HepG2 (cell line): ENCODE data around the gene HYAL2. TPM values are rescaled to one million over a fixed set of nuclear protein-coding genes. Genes with fewer than 3 reads are reported as not detected.

Source experiments
- ATAC-seq: fragments of 200-7000 bp; cut with Tn5 transposase; 3 replicates; pipeline ENCODE4 v1.9.1; 2020; ENCODE audit warnings: mild to moderate bottlenecking, moderate library complexity
- BruUV-seq: library from RNA; stranded (reverse); fragments of 400-500 nt; replicated peaks from 2 replicates; lab custom pipeline; 2021; lab: Mats Ljungman, UMichigan
- CTCF ChIA-PET: fragments of 300-600 bp; formaldehyde crosslinking; extraction: SDS; loops from one replicate; lab custom pipeline; 2021; ENCODE audit warnings: low total read pairs, inconsistent platforms, low intra/inter-chr PET ratio; lab: Yijun Ruan, JAX
- POLR2A ChIA-PET: fragments of 350-600 bp; sonication (Branson Sonifier 250); formaldehyde crosslinking; loops from one replicate; lab custom pipeline; 2020; ENCODE audit warnings: antibody characterized with exemption, inconsistent platforms; lab: Yijun Ruan, JAX
- DNase-seq: peaks from one replicate; pipeline ENCODE4 v3.0.0-alpha.2; 2015; ENCODE audit warnings: low spot score
- FAIRE-seq: peaks from 3 replicates; lab custom pipeline; 2011; peaks lifted over from hg19 to GRCh38; lab: Jason Lieb, UNC
- H2AFZ ChIP-seq: one replicate; pipeline ENCODE4 v1.6.1; 2011; ENCODE audit warnings: low read length, inconsistent platforms
- H3K27ac ChIP-seq: fragments of 300-600 bp; 3 replicates; pipeline ENCODE4 v1.8.0; 2011; ENCODE audit warnings: mixed run types, mild to moderate bottlenecking, mixed read lengths, low read length, inconsistent platforms; ENCODE audit not compliant: insufficient read depth; ENCODE audit errors: extremely low read length
- H3K27me3 ChIP-seq, 2 experiments: fragments of 200-600 bp in 1 of 2; 2 replicates in 1 of 2; 3 replicates in 1 of 2; pipeline versions ENCODE4 v1.6.0 to v1.8.0; 2011; ENCODE audit warnings: low read length in 2 of 2, mild to moderate bottlenecking in 2 of 2, moderate library complexity in 2 of 2, inconsistent platforms in 1 of 2; ENCODE audit not compliant: insufficient read depth in 2 of 2, control insufficient read depth in 1 of 2
- H3K36me3 ChIP-seq, 2 experiments: fragments of 200-600 bp in 1 of 2; replicated peaks in 1 of 2; 2 replicates in 1 of 2; 3 replicates in 1 of 2; pipeline versions ENCODE4 v1.5.1 to v1.8.0; 2011; ENCODE audit warnings: low read length in 2 of 2, inconsistent platforms in 1 of 2; ENCODE audit not compliant: insufficient read depth in 2 of 2, control insufficient read depth in 1 of 2
- H3K4me1 ChIP-seq: 2 replicates; pipeline ENCODE4 v1.5.1; 2012; ENCODE audit warnings: low read length, inconsistent platforms; ENCODE audit not compliant: insufficient read depth
- H3K4me2 ChIP-seq: 2 replicates; pipeline ENCODE4 v1.6.0; 2011; ENCODE audit warnings: low read depth, low read length, inconsistent platforms
- H3K4me3 ChIP-seq, 3 experiments: fragments of 200-600 bp in 1 of 3; sonication (generic), shearing (Covaris generic) in 1 of 3; replicated peaks in 1 of 3; 2 replicates each; pipeline ENCODE4 v1.5.1; 2011 to 2016; ENCODE audit warnings: low read length in 3 of 3, inconsistent platforms in 2 of 3, low read depth in 2 of 3, mild to moderate bottlenecking in 2 of 3, control low read depth in 1 of 3, mixed read lengths in 1 of 3; ENCODE audit not compliant: insufficient read depth in 1 of 3
- H3K79me2 ChIP-seq: one replicate; pipeline ENCODE4 v1.6.1; 2011; ENCODE audit warnings: low read length, inconsistent platforms; ENCODE audit not compliant: insufficient read depth
- H3K9ac ChIP-seq: 2 replicates; pipeline ENCODE4 v1.6.0; 2011; ENCODE audit warnings: mild to moderate bottlenecking, low read depth, low read length, inconsistent platforms; ENCODE audit not compliant: insufficient read depth
- H3K9me3 ChIP-seq: 2 replicates; pipeline ENCODE4 v1.5.1; 2012; ENCODE audit warnings: mild to moderate bottlenecking, low read length
- H4K20me1 ChIP-seq: 2 replicates; pipeline ENCODE4 v1.6.0; 2011; ENCODE audit warnings: inconsistent platforms, mild to moderate bottlenecking, low read length, moderate library complexity; ENCODE audit not compliant: insufficient read depth
- AGO2 ChIP-seq: fragments of 200-400 bp; formaldehyde crosslinking; optimal IDR thresholded peaks from 2 replicates; pipeline ENCODE3; 2017; ENCODE audit warnings: mild to moderate bottlenecking, low read depth, low read length, moderate library complexity
- GLI4 ChIP-seq: sonication (generic); formaldehyde crosslinking; IDR thresholded peaks from 2 replicates; pipeline ENCODE4 v1.5.1; 2020; ENCODE audit warnings: missing genetic modification reagents, mild to moderate bottlenecking, moderate library complexity, borderline replicate concordance
- MAFF ChIP-seq: IDR thresholded peaks from 2 replicates; pipeline ENCODE4 v1.6.1; 2011; ENCODE audit warnings: low read depth, low read length, improper control_type of control experiment
- MLLT10 ChIP-seq: sonication (generic); formaldehyde crosslinking; IDR thresholded peaks from 2 replicates; pipeline ENCODE4 v1.4.0; 2020; ENCODE audit warnings: missing genetic modification reagents
- NPAS2 ChIP-seq: sonication (generic); formaldehyde crosslinking; IDR thresholded peaks from 2 replicates; pipeline ENCODE4 v1.8.0; 2022; ENCODE audit warnings: mild to moderate bottlenecking, missing genetic modification reagents, borderline replicate concordance
- NRL ChIP-seq: sonication (generic); formaldehyde crosslinking; IDR thresholded peaks from 2 replicates; pipeline ENCODE4 v1.5.0; 2020; ENCODE audit warnings: missing genetic modification reagents, mild to moderate bottlenecking, moderate library complexity, borderline replicate concordance
- RBFOX2 ChIP-seq: fragments of 200-400 bp; formaldehyde crosslinking; IDR thresholded peaks from 2 replicates; pipeline ENCODE4 v1.6.1; 2017; ENCODE audit warnings: low read depth, mild to moderate bottlenecking, low read length
- SMAD3 ChIP-seq: sonication (generic); formaldehyde crosslinking; IDR thresholded peaks from 2 replicates; pipeline ENCODE4 v1.4.0; 2020; ENCODE audit warnings: missing genetic modification reagents
- SNRNP70 ChIP-seq: fragments of 200-400 bp; formaldehyde crosslinking; IDR thresholded peaks from 2 replicates; pipeline ENCODE4 v1.6.1; 2017; ENCODE audit warnings: mild to moderate bottlenecking, low read depth, low read length, moderate library complexity
- TEAD3 ChIP-seq: optimal IDR thresholded peaks from 2 replicates; pipeline ENCODE3; 2016; ENCODE audit warnings: borderline replicate concordance
- THAP9 ChIP-seq: sonication (generic); formaldehyde crosslinking; IDR thresholded peaks from 2 replicates; pipeline ENCODE4; 2020; ENCODE audit warnings: missing genetic modification reagents, mild to moderate bottlenecking, borderline replicate concordance
- TRIM24 ChIP-seq: sonication (generic); formaldehyde crosslinking; IDR thresholded peaks from 2 replicates; pipeline ENCODE4 v1.8.0; 2022; ENCODE audit warnings: mild to moderate bottlenecking, missing genetic modification reagents
- ZBTB8A ChIP-seq: sonication (generic); formaldehyde crosslinking; IDR thresholded peaks from 2 replicates; pipeline ENCODE4 v1.4.0; 2020; ENCODE audit warnings: mild to moderate bottlenecking, low read depth, missing genetic modification reagents, borderline replicate concordance
- ZNF224 ChIP-seq: sonication (generic); formaldehyde crosslinking; IDR thresholded peaks from 2 replicates; pipeline ENCODE4 v1.5.0; 2020; ENCODE audit warnings: mild to moderate bottlenecking, missing genetic modification reagents
- ZNF234 ChIP-seq: sonication (generic); formaldehyde crosslinking; conservative IDR thresholded peaks from 2 replicates; pipeline ENCODE4 v1.5.1; 2020; ENCODE audit warnings: mild to moderate bottlenecking, missing genetic modification reagents
- ZNF556 ChIP-seq: sonication (generic); formaldehyde crosslinking; IDR thresholded peaks from 2 replicates; pipeline ENCODE4 v1.4.0; 2020; ENCODE audit warnings: mild to moderate bottlenecking, missing genetic modification reagents, borderline replicate concordance
- ZNF569 ChIP-seq: sonication (generic); formaldehyde crosslinking; IDR thresholded peaks from 2 replicates; pipeline ENCODE4 v1.5.0; 2020; ENCODE audit warnings: mild to moderate bottlenecking, missing genetic modification reagents, moderate library complexity, borderline replicate concordance
- ZNF83 ChIP-seq: sonication (generic); formaldehyde crosslinking; IDR thresholded peaks from 2 replicates; pipeline ENCODE4 v1.4.0; 2020; ENCODE audit warnings: missing genetic modification reagents, mild to moderate bottlenecking, borderline replicate concordance
- ZSCAN29 ChIP-seq: sonication (generic); formaldehyde crosslinking; conservative IDR thresholded peaks from 2 replicates; pipeline ENCODE4 v1.4.0; 2020; ENCODE audit warnings: mild to moderate bottlenecking, missing genetic modification reagents
- WGBS: methylation state at CpG from one replicate; pipeline ENCODE4 v1.1.6; 2017; ENCODE audit warnings: low lambda C conversion rate; 5-methylcytosine and 5-hydroxymethylcytosine counted together
- in situ Hi-C: cut with HindIII; loops from 2 replicates; pipeline ENCODE4 v1.10.0; 2017; ENCODE audit warnings: low pct_unique_long_range_greater_than_20kb; ENCODE audit not compliant: extremely low pct_ligation_motif_present
- intact Hi-C: fragments of 100-400 bp; cut with micrococcal nuclease; formaldehyde crosslinking; loops from one replicate; pipeline ENCODE4 v1.10.0; 2022; ENCODE audit not compliant: unreplicated experiment
- polyA plus RNA-seq, 8 experiments: library from polyadenylated mRNA; depleted of rRNA in 3 of 8; stranded (reverse) in 7 of 8; unstranded in 1 of 8; fragments of >200 nt; fragmentation: Illumina TruSeq in 4 of 8; extraction: Trizol in 4 of 8; gene quantifications; 2 replicates each; pipeline versions ENCODE4 v1.2.1 to v1.2.3, GENCODE V29; 2011 to 2016; ENCODE audit warnings: low read depth in 4 of 8, missing spikeins in 1 of 8, mixed read lengths in 1 of 8; ENCODE audit not compliant: insufficient read depth in 1 of 8
- total RNA-seq, 5 experiments: library from RNA; depleted of rRNA; stranded (reverse); fragments of >200 nt; fragmentation: Illumina TruSeq; extraction: Trizol; gene quantifications; 2 replicates each; pipeline ENCODE4 v1.2.3, GENCODE V29; 2016; ENCODE audit warnings: low read depth in 1 of 5

The HYAL2 gene
- total and polyA plus RNA-seq, 2 of the 13 experiments (the other 11 are each of a cell fraction or from before 2014, with no cell fraction given): 76.2 to 102 TPM

- no peak for TF ChIP-seq ZNF569
- TF ChIP-seq ZNF556: no peak
- TF ChIP-seq SMAD3 (CRISPR knock-in tag): no peak
- TF ChIP-seq RBFOX2: 0 out of 2 replicates have a peak, but pooled peaks have one; percentile 18
Measured at GRCh38 chr3:50345586-50346234, 23.2 kb upstream of the HYAL2 start, which contains the start of gene ZMYND10 (continued).

GRCh38 chr3:50345008-50345407 is 22.5 kb upstream of the HYAL2 start:
- Histone ChIP-seq H3K4me1 (peaks cover 69% of the 10 kb centered on the region), H3K9ac (no peak overlapping the region), H3K9me3 (no peaks in the 10 kb centered on the region), H3K4me2 (peak overlapping the region; percentile 76; the same call in 1 of the 2 replicates), H3K36me3 (peaks cover 4 to 13% of the 10 kb centered on the region in 2 experiments; a peak in 3 of 5 replicates), H2AFZ (no peak overlapping the region), H3K27ac (no peak overlapping the region), H4K20me1 (0 out of 2 replicates have a peak, but pooled peaks cover 3% of the 10 kb centered on the region), H3K4me3 (no peak overlapping the region), H3K27me3 (0 out of 5 replicates have a peak, but pooled peaks cover 0 to 1% of the 10 kb centered on the region in 2 experiments), H3K79me2 (peaks cover 8% of the 10 kb centered on the region)
- 75% methylated on average over 4 of the region's 8 CpGs for WGBS
- in situ Hi-C loops (loop anchor here (10.0 kb wide), 1 partner anchor 200 kb away; no protein-coding TSS in a partner anchor), intact Hi-C loops (loop anchor here (10.0 kb wide), 1 partner anchor 200 kb away; no protein-coding TSS in a partner anchor)
- no peak for DNase-seq
- ChIA-PET POLR2A (interaction anchor here (3.6 kb wide), 1 partner anchor 8 kb away, joined by 18 read pairs; no protein-coding TSS in a partner anchor), CTCF (no interaction called here)
- no TSS peak for BruUV-seq
- ATAC-seq: no peak
- TF ChIP-seq GLI4 (no peak), MLLT10 (no peak), SNRNP70 (no peak), NPAS2 (CRISPR knock-in tag) (no peak), ZBTB8A (CRISPR knock-in tag) (no peak), THAP9 (CRISPR knock-in tag) (no peak), ZNF234 (CRISPR knock-in tag) (no peak), MAFF (no peak), ZNF83 (CRISPR knock-in tag) (no peak), TRIM24 (CRISPR knock-in tag) (no peak), AGO2 (no peak), NRL (CRISPR knock-in tag) (no peak), ZSCAN29 (CRISPR knock-in tag) (no peak), ZNF224 (CRISPR knock-in tag) (no peak), TEAD3 (no peak)
- FAIRE-seq: no peak
